ENCODE results near the gene GPR107. TPM values are rescaled to one million over a fixed set of nuclear protein-coding genes. Genes with fewer than 3 reads are reported as not detected.

The GPR107 gene
- total RNA-seq, 1 donor from 2014 or later, result 43.8 TPM

DNA sequence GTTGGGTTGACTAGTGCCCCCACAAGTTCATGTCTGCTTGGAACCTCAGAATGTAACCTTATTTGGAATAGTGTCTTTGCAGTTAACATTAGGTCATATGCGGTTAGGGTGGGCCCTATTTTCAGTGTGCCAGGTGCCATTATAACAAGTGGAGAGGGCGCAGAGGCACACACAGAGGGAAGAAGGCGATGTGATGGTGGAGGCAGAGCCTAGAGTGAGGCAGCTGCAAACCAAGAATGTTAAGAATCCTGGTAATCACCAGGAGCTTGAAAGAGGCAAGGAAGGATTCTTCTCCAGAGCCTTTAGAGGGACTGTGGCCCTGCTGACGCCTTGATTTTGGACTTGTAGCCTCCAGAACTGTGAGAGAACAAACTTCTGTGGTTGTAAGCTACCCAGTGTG lies 10.9 kb downstream of the GPR107 start:
- Mint-ChIP-seq H3K9me3 (no peaks in the 10 kb centered on the region), H3K4me3 (no peak overlapping the region), H3K4me1 (no peaks in the 10 kb centered on the region), H3K36me3 (ENCODE audit: low read depth) (no peaks in the 10 kb centered on the region), H3K27ac (ENCODE audit: unreplicated experiment) (peak overlapping the region; percentile 73), H3K27me3 (ENCODE audit: low read depth) (no peaks in the 10 kb centered on the region)
- TF ChIP-seq, protein P1, sequence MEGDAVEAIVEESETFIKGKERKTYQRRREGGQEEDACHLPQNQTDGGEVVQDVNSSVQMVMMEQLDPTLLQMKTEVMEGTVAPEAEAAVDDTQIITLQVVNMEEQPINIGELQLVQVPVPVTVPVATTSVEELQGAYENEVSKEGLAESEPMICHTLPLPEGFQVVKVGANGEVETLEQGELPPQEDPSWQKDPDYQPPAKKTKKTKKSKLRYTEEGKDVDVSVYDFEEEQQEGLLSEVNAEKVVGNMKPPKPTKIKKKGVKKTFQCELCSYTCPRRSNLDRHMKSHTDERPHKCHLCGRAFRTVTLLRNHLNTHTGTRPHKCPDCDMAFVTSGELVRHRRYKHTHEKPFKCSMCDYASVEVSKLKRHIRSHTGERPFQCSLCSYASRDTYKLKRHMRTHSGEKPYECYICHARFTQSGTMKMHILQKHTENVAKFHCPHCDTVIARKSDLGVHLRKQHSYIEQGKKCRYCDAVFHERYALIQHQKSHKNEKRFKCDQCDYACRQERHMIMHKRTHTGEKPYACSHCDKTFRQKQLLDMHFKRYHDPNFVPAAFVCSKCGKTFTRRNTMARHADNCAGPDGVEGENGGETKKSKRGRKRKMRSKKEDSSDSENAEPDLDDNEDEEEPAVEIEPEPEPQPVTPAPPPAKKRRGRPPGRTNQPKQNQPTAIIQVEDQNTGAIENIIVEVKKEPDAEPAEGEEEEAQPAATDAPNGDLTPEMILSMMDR (conservative IDR thresholded peaks at IDR 0.05), result no peak
- no peak for DNase-seq (ENCODE audit: low read depth, low spot score)

DNA sequence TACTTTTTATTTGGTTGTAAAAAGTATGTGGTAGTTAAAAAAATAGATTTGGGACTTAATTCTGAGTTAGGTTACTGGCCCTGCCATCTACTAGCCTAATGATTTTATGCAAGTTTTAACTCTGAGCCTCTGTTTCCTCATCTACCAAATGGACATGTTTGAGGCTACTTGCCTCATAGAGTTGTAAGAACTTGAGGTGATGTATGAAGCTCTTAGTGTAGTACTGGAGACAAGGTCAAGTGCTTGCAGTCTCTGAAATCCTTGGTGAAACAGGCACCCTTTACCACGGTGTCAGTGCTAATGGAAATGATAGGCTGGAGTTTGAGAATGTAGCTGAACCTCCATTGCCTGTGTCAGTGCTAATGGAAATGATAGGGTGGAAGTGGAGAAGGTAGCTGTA lies 15.3 kb downstream of the GPR107 start:
- H3K27ac Mint-ChIP-seq (ENCODE audit: unreplicated experiment), result no peak overlapping the region
- H3K4me1 Mint-ChIP-seq, result peaks cover 6% of the 10 kb centered on the region
- H3K4me3 Mint-ChIP-seq, result no peak overlapping the region
- no peak for DNase-seq (ENCODE audit: low read depth, low spot score)
- TF ChIP-seq, protein P1 (conservative IDR thresholded peaks at IDR 0.05), result no peak
- no peaks in the 10 kb centered on the region for H3K9me3 Mint-ChIP-seq
- H3K36me3 Mint-ChIP-seq (ENCODE audit: low read depth), result no peaks in the 10 kb centered on the region
- H3K27me3 Mint-ChIP-seq (ENCODE audit: low read depth), result no peaks in the 10 kb centered on the region

DNA sequence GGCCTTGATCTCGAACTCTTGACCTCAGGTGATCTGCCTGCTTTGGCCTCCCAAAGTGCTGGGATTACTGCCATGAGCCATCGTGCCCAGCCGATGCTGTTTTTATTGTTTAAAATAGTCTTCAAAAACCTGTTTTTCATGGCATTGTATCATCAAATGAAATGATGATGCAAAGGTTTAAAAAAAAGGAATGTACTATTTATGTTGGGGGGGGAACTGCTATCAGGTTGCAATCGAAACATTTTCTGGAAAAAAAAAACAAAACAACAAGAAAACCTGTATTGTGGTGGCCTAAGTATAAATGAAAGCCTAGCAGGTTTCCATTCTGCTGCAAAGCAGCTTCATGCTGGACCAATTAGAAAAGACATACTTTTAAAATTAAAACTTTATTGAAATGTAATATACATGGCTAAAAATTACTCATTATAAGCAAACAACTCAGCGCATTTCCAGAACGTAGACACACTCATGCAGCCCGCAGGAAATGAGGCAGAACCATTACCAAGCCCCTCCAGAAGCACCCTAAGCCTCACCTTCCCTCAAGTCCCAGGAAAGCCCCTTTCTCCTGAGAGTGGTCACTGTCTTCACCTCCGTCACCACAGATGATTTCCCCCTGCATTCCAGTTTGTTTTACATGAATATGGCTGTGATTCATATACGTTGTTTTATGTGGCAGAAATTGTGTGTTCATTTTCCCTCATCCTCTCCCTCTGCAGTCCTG lies 19.0 kb downstream of the GPR107 start:
- DNase-seq (ENCODE audit: low read depth, low spot score), result no peak
- Mint-ChIP-seq H3K9me3 (no peaks in the 10 kb centered on the region), H3K36me3 (ENCODE audit: low read depth) (peaks cover 6% of the 10 kb centered on the region), H3K4me3 (no peak overlapping the region), H3K4me1 (peaks cover 6% of the 10 kb centered on the region), H3K27me3 (ENCODE audit: low read depth) (no peaks in the 10 kb centered on the region), H3K27ac (ENCODE audit: unreplicated experiment) (peak overlapping the region; percentile 92)
- TF ChIP-seq, protein P1 (conservative IDR thresholded peaks at IDR 0.05), result no peak

DNA sequence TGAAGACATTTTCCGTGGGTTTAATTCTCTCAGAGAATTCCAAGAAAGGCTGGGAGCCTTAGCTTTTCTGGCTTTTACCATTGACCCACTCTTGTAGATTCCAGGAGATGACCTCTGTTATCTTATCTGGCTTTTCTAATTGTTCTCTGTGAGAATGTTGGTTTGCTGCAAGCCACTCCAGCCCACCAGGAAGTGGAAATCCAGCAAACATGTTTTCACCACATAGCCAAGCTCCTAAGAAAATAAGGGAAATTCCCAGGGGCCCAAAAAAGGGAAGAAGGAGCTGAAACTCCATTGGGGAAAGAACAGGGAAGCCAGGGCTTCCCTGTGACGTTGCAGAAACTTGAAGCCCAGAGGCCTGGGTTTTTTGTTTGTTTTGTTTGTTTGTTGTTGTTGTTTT lies 19.7 kb downstream of the GPR107 start:
- TF ChIP-seq, protein P1 (conservative IDR thresholded peaks at IDR 0.05), result no peak
- Mint-ChIP-seq H3K36me3 (ENCODE audit: low read depth) (peaks cover 10% of the 10 kb centered on the region), H3K4me3 (no peak overlapping the region), H3K27me3 (ENCODE audit: low read depth) (no peaks in the 10 kb centered on the region), H3K9me3 (no peaks in the 10 kb centered on the region), H3K27ac (ENCODE audit: unreplicated experiment) (no peak overlapping the region), H3K4me1 (peaks cover 6% of the 10 kb centered on the region)
- DNase-seq (ENCODE audit: low read depth, low spot score), result no peak

DNA sequence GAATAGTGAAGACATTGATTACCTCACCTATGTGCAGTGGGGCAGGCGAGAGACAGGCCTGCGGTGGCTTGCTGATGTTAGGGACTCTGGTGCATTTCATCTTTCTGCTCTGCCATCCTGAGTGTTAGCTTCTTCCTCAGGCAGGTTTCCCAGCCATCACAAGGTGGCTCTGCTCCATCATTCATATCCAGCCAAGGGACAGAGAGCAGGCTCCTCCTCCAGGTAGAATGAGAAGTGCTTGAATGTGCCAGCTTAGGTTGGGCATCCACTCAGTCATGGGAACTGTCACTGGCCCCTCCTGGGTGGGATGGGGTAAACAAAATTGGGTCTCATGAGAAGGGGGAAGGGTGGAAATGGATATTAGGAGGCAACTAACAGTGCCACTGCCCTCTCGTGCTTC lies 24.8 kb downstream of the GPR107 start:
- TF ChIP-seq, protein P1 (conservative IDR thresholded peaks at IDR 0.05), result no peak
- Mint-ChIP-seq H3K27ac (ENCODE audit: unreplicated experiment) (no peak overlapping the region), H3K4me3 (no peak overlapping the region), H3K4me1 (no peaks in the 10 kb centered on the region), H3K36me3 (ENCODE audit: low read depth) (peaks cover 22% of the 10 kb centered on the region), H3K27me3 (ENCODE audit: low read depth) (no peaks in the 10 kb centered on the region), H3K9me3 (no peaks in the 10 kb centered on the region)
- no peak for DNase-seq (ENCODE audit: low read depth, low spot score)
